Measurements from ENCODE around the gene WDR33.

WDR33 gene

GRCh38 chr2:127715778-127716449 lies 95.1 kb downstream of the WDR33 start:
- DNase-seq, result no peak

GRCh38 chr2:127713562-127713961 lies 97.4 kb downstream of the WDR33 start:
- no peak for DNase-seq

- no peak for DNase-seq
These were observed 98.0 kb downstream of the WDR33 start for GRCh38 chr2:127712999-127713398.

GRCh38 chr2:127709336-127709735 lies 101.6 kb downstream of the WDR33 start:
- DNase-seq, result no peak

GRCh38 chr2:127707890-127708648 lies 102.9 kb downstream of the WDR33 start:
- DNase-seq, result no peak

- no peak for DNase-seq
These were observed 104.6 kb downstream of the WDR33 start for GRCh38 chr2:127706215-127706990.

GRCh38 chr2:127705391-127706065 lies 105.4 kb downstream of the WDR33 start:
- no peak for DNase-seq

GRCh38 chr2:127704641-127705390 lies 106.2 kb downstream of the WDR33 start:
- DNase-seq, result no peak

- DNase-seq, result no peak
These were observed 107.7 kb downstream of the WDR33 start for GRCh38 chr2:127703282-127703681.

- no peak for DNase-seq
These were observed 108.5 kb downstream of the WDR33 start for GRCh38 chr2:127702395-127703009.

- DNase-seq, result peak; percentile 90
These were observed 109.1 kb downstream of the WDR33 start for GRCh38 chr2:127701651-127702394.

- DNase-seq, result peak; percentile 95
These were observed 109.7 kb downstream of the WDR33 start, which contains the start of gene SFT2D3 for GRCh38 chr2:127701193-127701650. Gene SFT2D3, plus strand, starts transcription at chr2:127701497. Its CDS starts 32 bp downstream, at chr2:127701529.

- DNase-seq, result peak; percentile 42
These were observed 110.3 kb downstream of the WDR33 start for GRCh38 chr2:127700527-127701192.

GRCh38 chr2:127698553-127699355 lies 112.2 kb downstream of the WDR33 start:
- no peak for DNase-seq

- DNase-seq, result no peak
These were observed 113.3 kb downstream of the WDR33 start for GRCh38 chr2:127697482-127698180.

- peak; percentile 71 for DNase-seq
These were observed 115.2 kb downstream of the WDR33 start for GRCh38 chr2:127695491-127696472.

- DNase-seq, result no peak
These were observed 116.0 kb downstream of the WDR33 start for GRCh38 chr2:127694986-127695385.

All from eye (tissue), 1 donor.